ENCODE data around the gene ASTN2. TPM values are rescaled to one million over a fixed set of nuclear protein-coding genes. Genes with fewer than 3 reads are reported as not detected.

Gene ASTN2
- total and polyA plus RNA-seq, 2 experiments from 2014 or later = 7.0 to 24.6 TPM

GRCh38 chr9:116875576-116875975 is 539.3 kb downstream of the ASTN2 start:
- no peaks in the 10 kb centered on the region for H3K79me2 ChIP-seq (replicated peaks; ENCODE audit: insufficient read depth)
- no peak overlapping the region for H3K4me3 Mint-ChIP-seq
- peaks cover 18% of the 10 kb centered on the region for H3K36me3 ChIP-seq (ENCODE audit: insufficient read depth)
- H3K9me2 ChIP-seq (ENCODE audit: insufficient read depth) = no peaks in the 10 kb centered on the region
- no peaks in the 10 kb centered on the region for H3K27me3 Mint-ChIP-seq (ENCODE audit: insufficient read depth, low read depth, poor library complexity)
- H2AFZ ChIP-seq = no peak overlapping the region
- peaks cover 37% of the 10 kb centered on the region for H3K9me3 Mint-ChIP-seq
- DNase-seq (ENCODE audit: low spot score) (no peak), ATAC-seq (no peak)
- TF ChIP-seq EZH2 (IDR thresholded peaks at IDR 0.05; ENCODE audit: low read depth, unreplicated experiment) = no peak
- no peak for TF ChIP-seq ETS1 (IDR thresholded peaks at IDR 0.05)
- no peak for TF ChIP-seq ZNF114 (CRISPR knock-in tag; IDR thresholded peaks at IDR 0.05)
- TF ChIP-seq REST (IDR thresholded peaks at IDR 0.05; ENCODE audit: unreplicated experiment) = no peak
- no peak for TF ChIP-seq CTCF (conservative IDR thresholded peaks at IDR 0.05; ENCODE audit: low read depth in 2 of 2)
- no peak for TF ChIP-seq ZNF462 (CRISPR knock-in tag; IDR thresholded peaks at IDR 0.05)
- no peak overlapping the region for H3K4me2 ChIP-seq
- H3K27ac ChIP-seq (ENCODE audit: low read depth) = no peak overlapping the region
- H3K36me3 Mint-ChIP-seq (ENCODE audit: low read depth) = peaks cover 27% of the 10 kb centered on the region
- H3K4me3 ChIP-seq = no peak overlapping the region
- no peaks in the 10 kb centered on the region for H3K4me1 ChIP-seq (ENCODE audit: insufficient read depth)
- no peaks in the 10 kb centered on the region for H4K20me1 ChIP-seq (replicated peaks; ENCODE audit: insufficient read depth)
- peaks cover 2% of the 10 kb centered on the region; the same call in 1 of the 3 replicates for H3K4me1 Mint-ChIP-seq
- no peaks in the 10 kb centered on the region for H3F3A ChIP-seq (replicated peaks; ENCODE audit: low read depth)
- H3K27ac Mint-ChIP-seq = no peak overlapping the region
- no peaks in the 10 kb centered on the region for H3K27me3 ChIP-seq (ENCODE audit: insufficient read depth)

All from GM23338 (cell line).